Epithelial cell of proximal tubule (primary cell): ENCODE results near the gene ZNF280D. TPM values are rescaled to one million over a fixed set of nuclear protein-coding genes. Genes with fewer than 3 reads are reported as not detected.
A peak's percentile ranks its signal among the peaks of the same experiment; 100 is the strongest.
"Not testable (repeated sequence)": the region's sequence is repeated elsewhere in the genome, so short reads cannot be mapped to it uniquely, and the experiment has no call there.

Experiments
- DNase-seq: peaks from one replicate; pipeline ENCODE4 v3.0.0-alpha.2; 2011; ENCODE audit warnings: low read depth
- H3K4me3 ChIP-seq: 2 replicates; pipeline ENCODE4 v1.5.1; 2011; ENCODE audit warnings: low read depth, mild to moderate bottlenecking, low read length
- total RNA-seq: library from RNA; depleted of rRNA; stranded (reverse); fragments of >200 nt; gene quantifications from 2 replicates; pipeline ENCODE4 v1.2.3, GENCODE V29; 2015
- TF ChIP-seq, protein P1 (sequence below): conservative IDR thresholded peaks from 2 replicates; pipeline ENCODE4 v1.5.1; 2012; ENCODE audit warnings: low read depth, mild to moderate bottlenecking, low read length

The ZNF280D gene
- total RNA-seq: 8.0 and 10.6 TPM in 2 replicates

- H3K4me3 ChIP-seq: peak within 1 kb of the TSS; percentile 70
- DNase-seq: no peak
Measured at GRCh38 chr15:56733136-56734012, at the start of gene ZNF280D. Gene ZNF280D (minus strand): TSS chr15:56733509. CDS start chr15:56707109, 26,400 bp downstream.

GRCh38 chr15:56782306-56782705 is 49.0 kb upstream of the ZNF280D start:
- no peak overlapping the region for H3K4me3 ChIP-seq
- TF ChIP-seq, protein P1, sequence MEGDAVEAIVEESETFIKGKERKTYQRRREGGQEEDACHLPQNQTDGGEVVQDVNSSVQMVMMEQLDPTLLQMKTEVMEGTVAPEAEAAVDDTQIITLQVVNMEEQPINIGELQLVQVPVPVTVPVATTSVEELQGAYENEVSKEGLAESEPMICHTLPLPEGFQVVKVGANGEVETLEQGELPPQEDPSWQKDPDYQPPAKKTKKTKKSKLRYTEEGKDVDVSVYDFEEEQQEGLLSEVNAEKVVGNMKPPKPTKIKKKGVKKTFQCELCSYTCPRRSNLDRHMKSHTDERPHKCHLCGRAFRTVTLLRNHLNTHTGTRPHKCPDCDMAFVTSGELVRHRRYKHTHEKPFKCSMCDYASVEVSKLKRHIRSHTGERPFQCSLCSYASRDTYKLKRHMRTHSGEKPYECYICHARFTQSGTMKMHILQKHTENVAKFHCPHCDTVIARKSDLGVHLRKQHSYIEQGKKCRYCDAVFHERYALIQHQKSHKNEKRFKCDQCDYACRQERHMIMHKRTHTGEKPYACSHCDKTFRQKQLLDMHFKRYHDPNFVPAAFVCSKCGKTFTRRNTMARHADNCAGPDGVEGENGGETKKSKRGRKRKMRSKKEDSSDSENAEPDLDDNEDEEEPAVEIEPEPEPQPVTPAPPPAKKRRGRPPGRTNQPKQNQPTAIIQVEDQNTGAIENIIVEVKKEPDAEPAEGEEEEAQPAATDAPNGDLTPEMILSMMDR: no peak
- DNase-seq: no peak

More at GRCh38 chr15:56733136-56734012, at the start of gene ZNF280D:
- TF ChIP-seq, protein P1: no peak

GRCh38 chr15:56781666-56782065 is 48.4 kb upstream of the ZNF280D start:
- no peak for DNase-seq
- TF ChIP-seq, protein P1: no peak

DNA sequence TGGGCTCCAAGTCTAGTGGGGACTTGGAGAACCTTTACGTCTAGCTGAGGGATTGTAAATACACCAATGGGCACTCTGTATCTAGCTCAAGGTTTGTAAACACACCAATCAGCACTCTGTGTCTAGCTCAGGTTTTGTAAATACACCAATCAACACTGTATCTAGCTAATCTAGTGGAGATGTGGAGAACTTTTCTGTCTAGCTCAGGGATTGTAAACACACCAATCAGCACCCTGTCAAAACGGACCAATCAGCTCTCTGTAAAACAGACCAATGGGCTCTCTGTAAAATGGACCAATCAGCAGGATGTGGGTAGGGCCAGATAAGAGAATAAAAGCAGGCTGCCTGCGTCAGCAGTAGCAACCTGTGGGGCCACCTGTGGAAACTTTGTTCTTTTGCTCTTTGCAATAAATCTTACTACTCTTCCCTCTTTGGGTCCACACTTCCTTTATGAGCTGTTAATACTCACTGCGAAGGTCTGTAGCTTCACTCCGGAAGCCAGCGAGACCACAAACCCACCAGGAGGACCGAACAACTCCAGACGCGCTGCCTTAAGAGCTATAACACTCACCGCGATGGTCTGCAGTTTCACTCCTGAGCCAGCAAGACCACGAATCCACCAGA is 46.9 kb upstream of the ZNF280D start:
- not testable (repeated sequence) for DNase-seq, H3K4me3 ChIP-seq

More at GRCh38 chr15:56781666-56782065, 48.4 kb upstream of the ZNF280D start:
- no peak overlapping the region for H3K4me3 ChIP-seq

DNA sequence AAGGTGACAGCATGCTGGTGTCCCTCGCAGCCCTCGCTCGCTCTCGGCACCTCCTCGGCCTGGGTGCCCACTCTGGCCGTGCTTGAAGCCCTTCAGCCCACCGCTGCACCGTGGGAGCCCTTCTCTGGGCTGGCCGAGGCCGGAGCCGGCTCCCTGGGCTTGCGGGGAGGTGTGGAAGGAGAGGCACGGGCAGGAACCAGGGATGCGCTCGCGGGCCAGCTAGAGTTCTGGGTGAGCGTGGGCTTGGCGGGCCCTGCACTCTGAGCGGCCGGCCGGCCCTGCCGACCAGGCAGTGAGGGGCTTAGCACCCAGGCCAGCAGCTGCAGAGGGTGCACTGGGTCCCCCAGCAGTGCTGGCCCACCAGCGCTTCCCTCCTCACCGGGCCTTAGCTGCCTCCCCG is 46.1 kb upstream of the ZNF280D start:
- not testable (repeated sequence) for H3K4me3 ChIP-seq, DNase-seq

DNA sequence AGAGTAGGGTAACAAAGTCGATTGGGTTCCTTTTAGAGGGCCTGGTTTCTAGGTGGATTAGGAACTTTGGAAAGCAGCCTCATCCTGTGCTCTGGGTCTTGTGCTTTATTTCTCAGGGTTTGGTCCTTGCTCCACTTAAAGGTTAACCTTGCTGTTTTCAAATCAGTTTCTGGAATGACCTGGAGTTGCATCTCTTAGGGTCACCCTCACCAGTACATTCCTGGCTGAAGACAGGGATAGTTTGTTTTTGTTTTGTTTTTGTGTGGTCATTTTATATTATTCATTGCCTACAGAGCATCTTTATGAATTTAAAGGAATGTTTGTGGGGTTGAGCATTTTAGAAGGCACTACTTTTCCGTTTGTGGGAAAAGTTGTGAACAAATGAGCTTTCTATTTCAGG is 45.5 kb upstream of the ZNF280D start:
- DNase-seq: no peak
- TF ChIP-seq, protein P1: no peak
- H3K4me3 ChIP-seq: no peak overlapping the region

GRCh38 chr15:56776839-56777238 is 43.5 kb upstream of the ZNF280D start:
- TF ChIP-seq, protein P1: no peak
- no peak overlapping the region for H3K4me3 ChIP-seq
- no peak for DNase-seq
